H1 (cell line): ENCODE results near the gene RAP1A. TPM values are rescaled to one million over a fixed set of nuclear protein-coding genes. Genes with fewer than 3 reads are reported as not detected.

Experiments
- CTCF ChIA-PET: fragments of 300-600 bp; sonication (Branson Sonifier 250); formaldehyde crosslinking; loops from one replicate; lab custom pipeline; 2021; ENCODE audit not compliant: partially characterized antibody; lab: Charles Lee
- POLR2A ChIA-PET: fragments of 300-600 bp; sonication (Branson Sonifier 250); formaldehyde crosslinking; loops from one replicate; lab custom pipeline; 2021; ENCODE audit warnings: inconsistent platforms; ENCODE audit not compliant: partially characterized antibody; lab: Charles Lee
- DNase-seq, 2 experiments: peaks; one replicate each; pipeline versions ENCODE4 v3.0.0 to v3.0.0-alpha.2; 2010 to 2022; ENCODE audit warnings: low spot score in 2 of 2, low read depth in 1 of 2, mixed read lengths in 1 of 2
- FAIRE-seq: peaks from 2 replicates; lab custom pipeline; 2011; peaks lifted over from hg19 to GRCh38; lab: Jason Lieb, UNC
- H2AFZ ChIP-seq: 2 replicates; pipeline ENCODE4 v1.8.1; 2012; ENCODE audit warnings: low read length, inconsistent platforms
- H2AK5ac ChIP-seq: 2 replicates; pipeline ENCODE4 v1.6.1; 2013; ENCODE audit warnings: low read depth, low read length
- H2BK120ac ChIP-seq: replicated peaks from 2 replicates; pipeline ENCODE3; 2013; ENCODE audit warnings: low read depth, low read length, inconsistent platforms
- H2BK12ac ChIP-seq: 2 replicates; pipeline ENCODE4 v1.6.1; 2013; ENCODE audit warnings: low read depth, low read length
- H2BK15ac ChIP-seq: 2 replicates; pipeline ENCODE4 v1.6.1; 2013; ENCODE audit warnings: low read length
- H2BK20ac ChIP-seq: 2 replicates; pipeline ENCODE4 v1.6.1; 2013; ENCODE audit warnings: low read length
- H2BK5ac ChIP-seq: 2 replicates; pipeline ENCODE4 v1.6.1; 2013; ENCODE audit warnings: low read depth, low read length
- H3K14ac ChIP-seq: 2 replicates; pipeline ENCODE4 v1.6.1; 2013; ENCODE audit warnings: inconsistent platforms; ENCODE audit not compliant: insufficient read length
- H3K18ac ChIP-seq: 2 replicates; pipeline ENCODE4 v1.6.1; 2013; ENCODE audit warnings: low read length; ENCODE audit errors: extremely low read depth
- H3K23ac ChIP-seq: 2 replicates; pipeline ENCODE4 v1.6.1; 2013; ENCODE audit warnings: inconsistent platforms; ENCODE audit not compliant: insufficient read length
- H3K23me2 ChIP-seq: 2 replicates; pipeline ENCODE4 v1.6.1; 2013; ENCODE audit warnings: low read depth, low read length
- H3K27ac ChIP-seq: 2 replicates; pipeline ENCODE4 v1.6.1; 2011; ENCODE audit warnings: low read depth, low read length, inconsistent platforms
- H3K27me3 ChIP-seq, 4 experiments: replicated peaks in 1 of 4; 1 replicate in 1 of 4; 2 replicates in 3 of 4; pipeline versions ENCODE4 v1.6.1 to v1.8.1; 2011 to 2013; ENCODE audit warnings: low read length in 3 of 4, mild to moderate bottlenecking in 3 of 4, inconsistent platforms in 2 of 4, mixed read lengths in 2 of 4, moderate library complexity in 1 of 4; ENCODE audit not compliant: control insufficient read depth in 3 of 4, insufficient read depth in 3 of 4; ENCODE audit errors: extremely low read depth in 1 of 4
- H3K36me3 ChIP-seq, 4 experiments: 2 replicates each; pipeline versions ENCODE4 v1.6.1 to v1.8.1; 2011 to 2013; ENCODE audit warnings: mild to moderate bottlenecking in 4 of 4, low read length in 3 of 4, moderate library complexity in 2 of 4, control low read depth in 1 of 4, inconsistent platforms in 1 of 4; ENCODE audit not compliant: insufficient read depth in 4 of 4, control insufficient read depth in 2 of 4
- H3K4ac ChIP-seq: replicated peaks from 2 replicates; pipeline ENCODE3; 2013; ENCODE audit warnings: low read length, low read depth, mixed read lengths, inconsistent platforms; ENCODE audit not compliant: insufficient read length
- H3K4me1 ChIP-seq, 4 experiments: replicated peaks in 1 of 4; 1 replicate in 1 of 4; 2 replicates in 3 of 4; pipeline versions ENCODE4 v1.6.1 to v1.8.1; 2011 to 2013; ENCODE audit warnings: low read length in 3 of 4, inconsistent platforms in 2 of 4, mixed read lengths in 1 of 4; ENCODE audit not compliant: insufficient read depth in 4 of 4, control insufficient read depth in 3 of 4
- H3K4me2 ChIP-seq, 2 experiments: 2 replicates each; pipeline versions ENCODE4 v1.6.1 to v1.8.1; 2011 to 2013; ENCODE audit warnings: low read depth in 2 of 2, low read length in 2 of 2, control low read depth in 1 of 2, inconsistent platforms in 1 of 2, mild to moderate bottlenecking in 1 of 2; ENCODE audit not compliant: insufficient read depth in 1 of 2
- H3K4me3 ChIP-seq, 4 experiments: fragments of 200-600, 300-600 bp in 1 of 4; sonication (generic), shearing (Covaris generic), sonication (Bioruptor Twin) in 1 of 4; 2 replicates each; pipeline versions ENCODE4 v1.5.1 to v1.8.1; 2011 to 2016; ENCODE audit warnings: low read length in 4 of 4, low read depth in 3 of 4, control low read depth in 2 of 4, inconsistent platforms in 2 of 4, mild to moderate bottlenecking in 2 of 4, mixed read lengths in 1 of 4, moderate library complexity in 1 of 4; ENCODE audit not compliant: insufficient read depth in 2 of 4; ENCODE audit errors: extremely low read depth in 1 of 4
- H3K56ac ChIP-seq: replicated peaks from 2 replicates; pipeline ENCODE3; 2013; ENCODE audit warnings: low read depth, mild to moderate bottlenecking, mixed read lengths, low read length, inconsistent platforms; ENCODE audit not compliant: insufficient read length
- H3K79me1 ChIP-seq: 2 replicates; pipeline ENCODE4 v1.6.1; 2013; ENCODE audit warnings: low read depth, low read length, control low read depth
- H3K79me2 ChIP-seq, 2 experiments: 2 replicates each; pipeline versions ENCODE4 v1.6.1 to v1.8.1; 2012 to 2013; ENCODE audit warnings: low read length in 2 of 2, mild to moderate bottlenecking in 2 of 2, inconsistent platforms in 1 of 2; ENCODE audit not compliant: insufficient read depth in 2 of 2, control insufficient read depth in 1 of 2
- H3K9ac ChIP-seq, 4 experiments: replicated peaks in 1 of 4; 1 replicate in 1 of 4; 2 replicates in 3 of 4; pipeline versions ENCODE4 v1.6.1 to v1.8.1; 2011 to 2013; ENCODE audit warnings: low read depth in 3 of 4, low read length in 3 of 4, control low read depth in 2 of 4, mild to moderate bottlenecking in 2 of 4, moderate library complexity in 2 of 4, inconsistent platforms in 1 of 4; ENCODE audit errors: extremely low read depth in 1 of 4
- H3K9me3 ChIP-seq, 2 experiments: 2 replicates each; pipeline versions ENCODE4 v1.6.1 to v1.8.1; 2012 to 2013; ENCODE audit warnings: mild to moderate bottlenecking in 2 of 2, moderate library complexity in 2 of 2, control low read depth in 1 of 2, inconsistent platforms in 1 of 2, low read depth in 1 of 2, low read length in 1 of 2, mixed read lengths in 1 of 2; ENCODE audit not compliant: insufficient read depth in 2 of 2
- H4K20me1 ChIP-seq, 2 experiments: replicated peaks in 1 of 2; 2 replicates each; pipeline versions ENCODE3 to v1.8.1; 2011 to 2013; ENCODE audit warnings: inconsistent platforms in 2 of 2, low read length in 2 of 2, mild to moderate bottlenecking in 1 of 2; ENCODE audit not compliant: insufficient read depth in 2 of 2, control insufficient read depth in 1 of 2
- H4K5ac ChIP-seq: 2 replicates; pipeline ENCODE4 v1.6.1; 2013; ENCODE audit warnings: low read length, low read depth, mixed read lengths, inconsistent platforms; ENCODE audit not compliant: insufficient read length
- H4K8ac ChIP-seq: 2 replicates; pipeline ENCODE4 v1.8.0; 2013; ENCODE audit warnings: mild to moderate bottlenecking, moderate library complexity, low read length, inconsistent platforms; ENCODE audit not compliant: insufficient read depth; ENCODE audit errors: extremely low read depth
- H4K91ac ChIP-seq: replicated peaks from 2 replicates; pipeline ENCODE3; 2013; ENCODE audit warnings: low read length, mixed read lengths, inconsistent platforms; ENCODE audit not compliant: insufficient read length
- HDAC6 ChIP-seq: IDR thresholded peaks from one replicate; pipeline ENCODE4 v1.7.1; 2012; ENCODE audit warnings: low read depth, mild to moderate bottlenecking, inconsistent platforms, low read length, moderate library complexity
- KDM5A ChIP-seq: fragments of 200-600 bp; IDR thresholded peaks from 2 replicates; pipeline ENCODE4 v1.7.1; 2012; ENCODE audit warnings: mild to moderate bottlenecking, low read length, inconsistent platforms, mixed read lengths
- PHF8 ChIP-seq: fragments of 200-600 bp; sonication (generic); conservative IDR thresholded peaks from 2 replicates; pipeline ENCODE4 v1.7.1; 2012; ENCODE audit warnings: low read depth, mild to moderate bottlenecking, inconsistent platforms, low read length, moderate library complexity
- POLR2AphosphoS5 ChIP-seq: IDR thresholded peaks from 2 replicates; pipeline ENCODE4 v1.6.1; 2011; ENCODE audit warnings: low read depth, low read length
- SAP30 ChIP-seq: fragments of 300-600 bp; sonication (generic); IDR thresholded peaks from 2 replicates; pipeline ENCODE4 v1.7.1; 2012; ENCODE audit warnings: low read length, moderate library complexity, mild to moderate bottlenecking, inconsistent platforms; ENCODE audit not compliant: insufficient read depth, insufficient replicate concordance
- SIRT6 ChIP-seq: IDR thresholded peaks from one replicate; pipeline ENCODE4 v1.7.1; 2012; ENCODE audit warnings: low read length, inconsistent platforms
- TAF7 ChIP-seq: optimal IDR thresholded peaks from 2 replicates; pipeline ENCODE3; 2011; ENCODE audit warnings: low read depth, mild to moderate bottlenecking, inconsistent platforms, low read length, moderate library complexity, borderline replicate concordance
- TEAD4 ChIP-seq: IDR thresholded peaks from 2 replicates; pipeline ENCODE4 v1.6.1; 2012; ENCODE audit warnings: low read depth, low read length, inconsistent platforms, mixed read lengths
- WGBS, 2 experiments: shearing (Covaris generic) in 1 of 2; methylation state at CpG; one replicate each; pipeline versions ENCODE4 v1.1.6 to v1.1.7; 2013 to 2015; ENCODE audit warnings: low lambda C conversion rate in 2 of 2, mixed read lengths in 2 of 2, inconsistent platforms in 1 of 2, low coverage in 1 of 2, missing lambda C conversion rate in 1 of 2; ENCODE audit not compliant: insufficient replicate concordance in 2 of 2, insufficient coverage in 1 of 2, insufficient read length in 1 of 2; ENCODE audit errors: extremely low coverage in 1 of 2, missing lambda C conversion rate in 1 of 2; 5-methylcytosine and 5-hydroxymethylcytosine counted together
- polyA plus RNA-seq, 7 experiments: library from polyadenylated mRNA; depleted of rRNA in 3 of 7; stranded (reverse) in 5 of 7; unstranded in 2 of 7; fragments of >200 nt in 5 of 7; fragments of 200-250 nt in 2 of 7; gene quantifications; 1 replicate in 5 of 7; 2 replicates in 1 of 7; 4 replicates in 1 of 7; pipeline versions ENCODE4 v1.2.1 to v1.2.3, GENCODE V29; 2011 to 2013; ENCODE audit warnings: missing spikeins in 2 of 7, mixed read lengths in 2 of 7
- total RNA-seq: library from RNA; stranded (reverse); fragmentation: NEBNext Ultra II Directional; extraction: Animal tissue kit (Norgen Biotek cat#: 25700); gene quantifications from 2 replicates; pipeline ENCODE4 v1.2.1, GENCODE V29; 2021
- TF ChIP-seq, protein P1 (sequence below): IDR thresholded peaks from 2 replicates; pipeline ENCODE4 v1.6.1; 2012; ENCODE audit warnings: inconsistent platforms
- TF ChIP-seq, protein P2 (sequence below): IDR thresholded peaks from 2 replicates; pipeline ENCODE4 v1.6.1; 2011; ENCODE audit warnings: low read depth, mild to moderate bottlenecking, low read length; ENCODE audit not compliant: insufficient read depth

RAP1A gene
- total and polyA plus RNA-seq, 2 of the 8 experiments (the other 6 are each of a cell fraction or from before 2014, with no cell fraction given), result 10.9 to 35.8 TPM

DNA sequence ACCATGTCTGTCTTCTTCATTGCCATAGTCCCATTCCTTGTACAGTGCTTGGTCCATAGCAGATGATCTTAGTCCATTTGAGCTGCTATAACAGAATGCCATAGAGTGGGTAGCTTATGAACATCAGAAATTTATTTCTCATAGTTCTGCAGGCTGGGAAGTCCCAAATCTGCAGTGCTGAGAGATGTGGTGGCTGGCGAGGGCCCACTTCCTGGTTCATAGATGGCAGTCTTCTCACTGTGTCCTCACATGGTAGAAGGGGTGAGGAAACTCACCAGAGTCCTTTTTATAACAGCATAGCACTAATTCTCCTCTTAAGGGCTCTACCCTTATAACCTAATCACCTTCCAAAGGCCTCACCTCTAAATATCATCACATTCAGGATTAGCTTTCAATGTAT lies 23.1 kb upstream of the RAP1A start:
- Histone ChIP-seq H3K79me1 (no peaks in the 10 kb centered on the region), H3K9me3 (no peaks in the 10 kb centered on the region), H4K91ac (no peak overlapping the region), H4K8ac (no peak overlapping the region), H3K79me2 (no peaks in the 10 kb centered on the region), H3K23ac (no peak overlapping the region), H3K27ac (no peak overlapping the region), H3K23me2 (no peaks in the 10 kb centered on the region), H3K14ac (no peak overlapping the region), H3K4ac (no peak overlapping the region), H2AK5ac (no peak overlapping the region), H2BK5ac (no peak overlapping the region), H4K20me1 (no peaks in the 10 kb centered on the region), H2BK12ac (no peak overlapping the region), H4K5ac (no peak overlapping the region), H2AFZ (no peak overlapping the region), H2BK120ac (no peak overlapping the region), H3K56ac (no peak overlapping the region), H3K4me2 (no peak overlapping the region), H3K4me3 (no peak overlapping the region), H3K18ac (no peak overlapping the region), H3K9ac (no peak overlapping the region), H3K4me1 (peaks cover 0 to 16% (median 3%) of the 10 kb centered on the region in 4 experiments; a peak in 2 of 7 replicates), H3K36me3 (no peaks in the 10 kb centered on the region), H3K27me3 (no peaks in the 10 kb centered on the region), H2BK15ac (no peak overlapping the region), H2BK20ac (no peak overlapping the region)
- POLR2A ChIA-PET, result no interaction called here
- WGBS, 2 experiments, result 79% methylated on average over 1 of the region's 1 CpG; no CpG with 5 or more reads in 1 of the 2 experiments
- DNase-seq, result no peak
- FAIRE-seq, result no peak
- CTCF ChIA-PET, result interaction anchor here (0.7 kb wide), 1 partner anchor 207 kb away, joined by 3 read pairs; no protein-coding TSS in a partner anchor
- TF ChIP-seq POLR2AphosphoS5, result no peak
- TF ChIP-seq, protein P1, sequence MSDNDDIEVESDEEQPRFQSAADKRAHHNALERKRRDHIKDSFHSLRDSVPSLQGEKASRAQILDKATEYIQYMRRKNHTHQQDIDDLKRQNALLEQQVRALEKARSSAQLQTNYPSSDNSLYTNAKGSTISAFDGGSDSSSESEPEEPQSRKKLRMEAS, result no peak
- TF ChIP-seq, protein P2, sequence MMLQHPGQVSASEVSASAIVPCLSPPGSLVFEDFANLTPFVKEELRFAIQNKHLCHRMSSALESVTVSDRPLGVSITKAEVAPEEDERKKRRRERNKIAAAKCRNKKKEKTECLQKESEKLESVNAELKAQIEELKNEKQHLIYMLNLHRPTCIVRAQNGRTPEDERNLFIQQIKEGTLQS, result no peak
- TF ChIP-seq PHF8, result no peak
- no peak for TF ChIP-seq TEAD4
- TF ChIP-seq SAP30, result no peak
- no peak for TF ChIP-seq SIRT6
- TF ChIP-seq HDAC6, result no peak
- TF ChIP-seq KDM5A, result no peak
- no peak for TF ChIP-seq TAF7
